ENCODE data around the gene FAM111B.

The FAM111B gene

GRCh38 chr11:59173080-59173963 lies 66.3 kb downstream of the FAM111B start:
- DNase-seq (ENCODE audit: low read depth): no peak
- TF ChIP-seq, protein P1, sequence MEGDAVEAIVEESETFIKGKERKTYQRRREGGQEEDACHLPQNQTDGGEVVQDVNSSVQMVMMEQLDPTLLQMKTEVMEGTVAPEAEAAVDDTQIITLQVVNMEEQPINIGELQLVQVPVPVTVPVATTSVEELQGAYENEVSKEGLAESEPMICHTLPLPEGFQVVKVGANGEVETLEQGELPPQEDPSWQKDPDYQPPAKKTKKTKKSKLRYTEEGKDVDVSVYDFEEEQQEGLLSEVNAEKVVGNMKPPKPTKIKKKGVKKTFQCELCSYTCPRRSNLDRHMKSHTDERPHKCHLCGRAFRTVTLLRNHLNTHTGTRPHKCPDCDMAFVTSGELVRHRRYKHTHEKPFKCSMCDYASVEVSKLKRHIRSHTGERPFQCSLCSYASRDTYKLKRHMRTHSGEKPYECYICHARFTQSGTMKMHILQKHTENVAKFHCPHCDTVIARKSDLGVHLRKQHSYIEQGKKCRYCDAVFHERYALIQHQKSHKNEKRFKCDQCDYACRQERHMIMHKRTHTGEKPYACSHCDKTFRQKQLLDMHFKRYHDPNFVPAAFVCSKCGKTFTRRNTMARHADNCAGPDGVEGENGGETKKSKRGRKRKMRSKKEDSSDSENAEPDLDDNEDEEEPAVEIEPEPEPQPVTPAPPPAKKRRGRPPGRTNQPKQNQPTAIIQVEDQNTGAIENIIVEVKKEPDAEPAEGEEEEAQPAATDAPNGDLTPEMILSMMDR (IDR thresholded peaks at IDR 0.05; ENCODE audit: insufficient read depth, low read depth, low read length, missing control alignments): no peak
- peak overlapping the region; percentile 82 for H3K4me3 ChIP-seq (ENCODE audit: low read depth, low read length)

- TF ChIP-seq, protein P1 (IDR thresholded peaks at IDR 0.05; ENCODE audit: insufficient read depth, low read depth, low read length, missing control alignments): no peak
- peak overlapping the region; percentile 82 for H3K4me3 ChIP-seq (ENCODE audit: low read depth, low read length)
- DNase-seq (ENCODE audit: low read depth): peak; percentile 68
Measured at GRCh38 chr11:59173964-59174663, 67.1 kb downstream of the FAM111B start.

DNA sequence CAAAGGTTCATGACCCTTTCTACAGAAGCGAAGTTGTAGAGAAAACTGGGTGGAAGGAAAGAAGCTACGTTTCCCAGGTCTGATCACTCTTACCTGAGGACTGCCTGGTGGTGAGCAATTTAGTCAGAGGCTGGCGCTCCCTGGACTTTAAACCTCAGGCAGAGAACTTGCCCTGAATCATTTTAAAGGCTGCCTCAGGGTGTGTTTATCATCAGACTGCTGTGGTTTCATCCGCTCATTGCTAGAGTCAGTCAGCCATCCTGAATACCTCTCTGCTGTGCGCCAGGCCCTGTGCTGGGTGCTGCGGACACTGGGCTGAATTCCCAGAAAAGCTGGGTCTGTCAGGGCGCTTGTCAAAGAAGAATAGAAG lies 67.6 kb downstream of the FAM111B start:
- peak; percentile 35 for DNase-seq (ENCODE audit: low read depth)
- peak overlapping the region; percentile 82 for H3K4me3 ChIP-seq (ENCODE audit: low read depth, low read length)
- TF ChIP-seq, protein P1 (IDR thresholded peaks at IDR 0.05; ENCODE audit: insufficient read depth, low read depth, low read length, missing control alignments): no peak

DNA sequence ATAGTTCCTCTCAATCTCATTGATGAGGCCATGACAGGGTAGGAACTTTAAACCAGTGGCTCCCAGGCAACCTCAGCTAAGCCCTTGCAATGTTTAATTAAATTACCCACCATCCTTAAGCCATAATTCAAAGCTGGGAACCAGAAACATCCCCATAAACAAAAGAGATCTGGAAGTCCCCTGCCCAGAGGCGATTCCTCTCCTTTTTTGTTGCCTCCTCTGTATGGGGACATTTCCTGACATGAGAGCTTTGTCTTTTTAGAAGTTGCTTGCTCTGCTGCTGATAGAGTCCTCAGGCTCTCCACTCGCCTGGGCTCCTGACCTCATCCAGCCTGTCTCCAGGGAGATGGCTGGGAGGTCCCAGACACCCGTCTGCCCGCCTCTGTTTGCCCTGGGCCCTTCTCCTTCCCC lies 68.1 kb downstream of the FAM111B start:
- peak; percentile 34 for DNase-seq (ENCODE audit: low read depth)
- H3K4me3 ChIP-seq (ENCODE audit: low read depth, low read length): no peak overlapping the region; the same call in none of the 2 replicates
- TF ChIP-seq, protein P1 (IDR thresholded peaks at IDR 0.05; ENCODE audit: insufficient read depth, low read depth, low read length, missing control alignments): no peak

DNA sequence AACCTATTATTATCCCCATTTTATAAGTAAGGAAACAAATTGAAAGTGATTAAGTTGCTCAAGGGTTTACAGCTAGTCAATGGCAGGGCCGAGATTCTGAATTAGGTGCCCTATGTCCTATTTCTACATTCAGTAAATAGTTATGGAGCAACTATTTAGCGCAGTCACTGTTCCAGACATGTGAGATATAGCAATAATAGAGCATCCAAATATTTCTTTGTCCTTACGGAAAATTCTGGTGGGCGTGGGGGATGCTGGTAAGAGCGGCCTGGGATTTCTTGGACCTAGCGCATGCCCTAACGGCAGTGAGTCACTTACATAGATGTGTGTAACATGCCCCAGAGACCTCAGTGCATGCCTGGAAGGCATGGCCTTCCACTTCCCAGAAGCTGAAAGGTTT lies 69.3 kb downstream of the FAM111B start:
- DNase-seq (ENCODE audit: low read depth): no peak
- H3K4me3 ChIP-seq (ENCODE audit: low read depth, low read length): no peak overlapping the region
- TF ChIP-seq, protein P1 (IDR thresholded peaks at IDR 0.05; ENCODE audit: insufficient read depth, low read depth, low read length, missing control alignments): no peak

Data from GM12865 (cell line).